ENCODE results near the gene ZNF778.
"Not testable (repeated sequence)": the region's sequence is repeated elsewhere in the genome, so short reads cannot be mapped to it uniquely, and the experiment has no call there.

Gene ZNF778

DNA sequence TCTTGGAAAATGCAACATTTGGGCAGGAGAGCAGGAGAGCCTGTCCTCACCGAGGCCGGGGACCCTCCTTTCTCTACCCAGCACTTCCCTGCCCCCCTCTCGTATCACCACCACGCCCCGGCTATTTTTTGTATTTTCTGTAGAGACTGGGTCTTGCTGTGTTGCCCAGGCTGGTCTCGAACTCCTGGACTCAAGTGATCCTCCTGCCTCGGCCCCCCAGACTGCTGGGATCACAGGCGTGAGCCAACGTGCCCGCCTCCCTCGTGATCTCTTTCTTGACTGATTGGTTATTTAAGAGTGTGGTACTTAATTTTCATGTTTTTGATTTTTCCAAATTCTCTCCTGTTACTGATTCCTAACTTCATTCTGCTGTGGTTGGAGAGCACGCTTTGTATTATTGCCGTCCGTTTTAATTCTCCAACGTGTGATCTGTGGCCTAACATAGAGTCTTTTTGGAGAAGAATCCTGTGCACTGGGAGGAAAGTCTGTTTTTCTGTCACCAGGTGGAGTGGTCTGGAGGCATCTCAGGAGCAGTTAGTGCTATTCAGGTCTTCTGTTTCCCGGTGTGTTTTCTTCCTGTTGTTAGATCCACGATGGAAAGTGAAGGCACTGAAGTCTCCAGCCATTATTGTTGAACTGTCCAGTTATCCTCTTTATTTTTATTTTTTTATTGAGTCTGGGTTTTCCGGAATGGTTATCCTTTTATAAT lies 40.4 kb downstream of the ZNF778 start:
- DNase-seq, result no peak

DNA sequence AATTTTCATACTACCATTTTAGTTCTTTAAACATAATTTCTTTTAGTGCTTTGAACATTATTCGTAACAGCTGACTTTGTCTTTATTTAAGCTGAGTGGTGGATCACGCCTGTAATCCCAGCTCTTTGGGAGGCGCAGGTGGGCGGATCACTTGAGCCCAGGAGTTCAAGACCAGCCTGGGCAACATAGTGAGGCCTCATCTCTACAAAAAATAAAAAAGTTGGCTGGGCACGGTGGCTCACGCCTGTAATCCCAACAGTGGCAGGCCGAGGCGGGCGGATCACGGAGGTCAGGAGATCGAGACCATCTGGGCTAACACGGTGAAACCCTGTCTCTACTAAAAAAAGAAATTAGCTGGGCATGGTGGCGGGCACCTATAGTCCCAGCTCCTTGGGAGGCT lies 42.4 kb downstream of the ZNF778 start:
- DNase-seq, result not testable (repeated sequence)

DNA sequence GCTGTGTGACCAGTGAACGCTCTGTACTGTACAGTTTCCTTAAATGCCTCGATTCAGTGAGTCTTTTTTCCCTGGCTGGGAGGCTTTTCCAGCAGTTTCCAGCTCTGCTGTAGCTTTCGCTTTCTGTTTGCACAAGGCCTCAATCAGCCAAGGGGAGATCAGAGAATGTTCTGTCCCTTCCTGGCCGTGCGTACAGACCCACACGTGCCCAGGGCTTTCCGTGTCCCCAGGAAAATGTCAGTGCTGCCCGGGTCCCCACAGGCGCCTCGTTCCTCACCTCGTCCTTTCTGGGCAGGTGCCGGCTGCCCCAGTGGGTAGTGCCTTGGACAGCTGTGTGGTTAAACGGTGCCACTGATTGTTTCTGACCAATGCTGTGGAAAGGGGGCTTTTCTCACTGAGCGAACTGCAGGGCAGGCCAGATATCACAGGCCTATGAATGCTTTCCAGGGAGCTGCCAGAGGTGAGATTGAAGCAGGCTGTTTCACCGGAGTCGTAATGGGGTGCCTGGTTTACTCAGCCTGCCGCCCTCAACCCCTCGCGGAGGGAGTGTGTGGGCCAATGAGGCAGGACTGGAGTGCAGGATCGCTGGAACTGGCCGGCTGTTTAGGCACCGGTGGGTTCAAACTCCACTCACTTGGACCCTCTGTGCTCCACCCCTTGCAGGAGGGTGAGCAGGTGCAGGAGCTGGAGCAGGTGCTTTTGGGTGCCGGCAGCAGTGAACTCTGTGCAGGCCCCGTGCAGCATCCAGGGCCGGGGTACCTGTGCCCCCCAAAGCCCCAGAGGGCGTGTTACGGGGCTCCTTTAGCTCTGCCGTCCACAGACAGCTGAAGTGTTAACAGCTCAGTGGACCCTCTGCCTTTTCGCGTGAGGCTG lies 44.4 kb downstream of the ZNF778 start:
- no peak for DNase-seq

DNA sequence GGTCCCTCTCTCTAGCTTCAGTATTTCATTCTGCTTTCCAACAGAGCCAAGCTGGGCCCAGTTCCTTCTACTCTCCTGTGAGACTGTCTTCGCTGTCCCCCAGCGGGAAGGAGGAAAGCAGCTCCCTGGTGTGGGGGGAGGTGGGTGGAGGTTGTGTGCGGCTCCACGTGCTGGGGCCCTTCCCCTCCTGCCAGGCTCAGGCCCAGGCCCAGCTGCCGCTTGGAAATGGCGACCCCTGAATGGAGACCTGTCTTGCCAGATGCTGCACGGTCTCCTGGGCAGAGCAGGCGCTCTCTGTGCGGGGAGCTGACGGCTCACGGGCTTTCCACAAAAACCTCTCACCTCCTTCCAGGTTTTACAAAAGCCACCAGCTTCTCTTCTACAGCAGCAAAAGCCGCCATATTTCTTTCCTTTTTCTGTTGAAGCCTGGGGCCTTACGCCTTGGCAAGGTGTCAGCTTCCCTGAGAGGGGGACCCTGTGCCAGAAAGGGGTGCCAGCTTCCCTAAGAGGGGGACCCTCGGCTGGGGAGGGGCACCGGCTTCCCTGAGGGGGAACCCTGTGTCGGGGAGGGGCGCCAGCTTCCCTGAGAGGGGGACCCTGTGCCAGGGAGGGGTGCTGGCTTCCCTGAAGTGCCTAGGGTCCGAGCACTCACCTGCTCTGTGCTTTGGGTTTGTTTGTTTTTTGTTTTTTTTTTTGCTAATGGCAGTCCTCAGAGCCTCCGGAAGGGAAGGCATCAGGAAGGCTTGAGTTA lies 47.5 kb downstream of the ZNF778 start:
- DNase-seq, result no peak

DNA sequence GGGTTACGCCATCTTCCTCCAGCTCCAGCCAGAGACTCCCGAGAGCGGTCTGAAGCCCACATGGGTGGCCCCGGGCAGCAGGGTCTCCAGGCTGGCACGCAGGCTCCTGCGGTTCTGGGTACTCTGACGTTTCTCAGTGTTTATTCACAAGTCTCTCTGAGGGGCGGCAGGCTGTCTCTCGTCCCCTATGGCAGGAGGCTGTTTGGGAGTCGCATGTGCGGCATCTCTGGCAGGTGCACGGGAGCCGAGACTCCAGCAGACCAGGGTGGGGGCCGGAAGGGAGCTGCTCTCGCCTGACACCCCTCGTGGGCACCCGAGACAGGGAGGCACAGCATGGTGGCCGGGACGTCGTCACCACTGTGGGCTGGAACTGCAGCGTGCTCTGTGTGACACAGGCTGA lies 48.1 kb downstream of the ZNF778 start:
- DNase-seq, result no peak

DNA sequence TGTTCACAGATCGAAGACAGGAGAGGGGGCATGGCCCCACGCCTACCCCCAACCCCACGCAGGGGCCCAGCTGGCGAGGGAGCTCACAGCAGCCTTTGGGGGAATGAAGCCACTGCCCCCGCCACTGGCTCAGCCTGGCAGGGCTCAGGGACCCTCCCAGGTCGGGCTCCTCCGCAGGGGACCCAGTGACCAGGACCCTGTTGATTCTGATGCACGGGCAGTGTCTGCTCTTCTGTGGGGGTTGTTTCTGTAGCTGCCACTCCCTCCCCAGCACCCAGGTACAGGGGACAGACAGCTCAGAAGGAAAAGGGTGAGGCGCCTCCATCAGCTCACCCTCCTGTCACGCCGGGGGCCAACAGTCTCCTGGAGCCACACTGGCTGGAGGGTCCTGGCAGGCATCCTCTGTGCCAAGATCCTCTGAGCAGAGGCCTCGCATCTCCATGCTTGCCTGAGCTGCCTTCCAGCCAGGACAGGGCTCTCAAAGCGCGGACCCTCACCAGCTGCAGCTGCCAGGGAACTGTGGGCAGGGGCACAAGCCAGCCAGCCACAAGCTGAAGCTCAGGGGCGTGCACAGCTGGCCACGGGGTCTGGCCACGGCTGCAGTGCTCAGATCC lies 49.1 kb downstream of the ZNF778 start:
- DNase-seq, result no peak

DNA sequence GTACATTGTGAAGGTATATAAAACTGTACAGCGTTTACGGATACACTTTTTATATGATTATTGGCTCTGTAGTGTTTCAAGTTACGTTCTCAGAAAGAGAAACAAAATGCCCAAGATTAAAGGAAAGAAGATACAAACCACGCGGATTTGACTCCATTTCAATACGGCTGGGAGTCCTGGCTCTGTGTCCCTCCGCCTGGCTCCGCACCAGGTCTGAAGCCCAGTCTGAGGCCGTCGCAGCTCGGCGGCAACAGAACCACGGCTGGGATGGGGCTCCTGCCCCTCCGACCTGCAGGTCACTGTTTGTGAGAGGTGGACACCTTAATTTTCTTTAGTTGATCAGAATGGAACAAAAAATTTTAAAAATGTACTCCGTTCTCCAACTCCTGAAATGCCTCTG lies 50.2 kb downstream of the ZNF778 start:
- not testable (repeated sequence) for DNase-seq

DNA sequence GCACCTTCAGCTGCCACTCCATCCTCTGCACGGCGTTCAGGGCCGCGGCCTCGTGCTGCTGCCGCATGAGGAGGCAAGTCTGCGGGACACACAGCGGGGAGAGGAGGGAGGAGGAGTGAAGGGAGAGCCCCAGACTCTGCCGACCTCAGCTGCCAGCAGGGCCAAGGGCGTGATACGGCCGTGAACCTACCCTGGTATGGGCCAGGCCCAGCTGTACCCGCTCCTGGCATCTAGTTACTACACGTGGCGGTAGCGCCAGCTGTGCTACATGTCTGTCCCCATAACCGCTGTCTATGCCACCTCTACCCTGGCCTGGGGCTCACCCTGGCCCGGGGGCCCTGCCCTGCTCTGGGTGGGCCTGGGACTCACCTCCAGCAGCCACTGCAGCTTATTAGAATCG lies 51.1 kb downstream of the ZNF778 start:
- no peak for DNase-seq

DNA sequence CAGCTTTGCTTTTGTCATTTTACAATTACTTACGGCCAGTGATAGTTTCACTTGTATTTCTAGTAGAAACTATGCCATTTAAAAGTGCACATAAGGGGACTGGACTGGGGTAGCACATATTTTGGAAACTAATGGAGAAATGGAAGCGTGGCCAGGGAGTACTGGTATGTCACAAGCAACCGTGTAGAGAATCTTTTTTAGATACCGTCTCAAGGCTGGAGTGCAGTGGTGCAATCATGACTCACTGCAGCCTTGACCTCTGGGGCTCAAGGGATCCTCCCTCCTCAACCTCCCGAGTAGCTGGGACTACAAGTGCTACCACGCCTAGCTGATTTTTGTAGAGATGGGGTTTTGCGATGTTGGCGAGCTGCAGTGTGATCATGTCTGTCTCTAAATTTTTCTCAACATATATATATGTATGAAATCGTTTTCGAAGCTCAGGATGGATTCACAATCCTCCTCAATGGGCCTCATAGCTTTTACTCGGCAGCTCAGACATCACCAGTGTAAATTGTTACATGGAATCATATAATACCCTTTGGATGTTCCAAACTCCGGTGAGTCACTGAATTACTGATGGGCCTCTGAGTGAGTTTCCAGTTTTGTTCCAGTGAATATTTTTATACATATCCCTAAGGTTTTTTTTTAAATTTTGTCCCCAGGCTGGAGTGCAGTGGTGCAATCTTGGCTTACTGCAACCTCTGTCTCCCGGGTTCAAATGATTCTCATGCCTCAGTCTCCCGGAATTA lies 51.7 kb downstream of the ZNF778 start:
- DNase-seq, result no peak

DNA sequence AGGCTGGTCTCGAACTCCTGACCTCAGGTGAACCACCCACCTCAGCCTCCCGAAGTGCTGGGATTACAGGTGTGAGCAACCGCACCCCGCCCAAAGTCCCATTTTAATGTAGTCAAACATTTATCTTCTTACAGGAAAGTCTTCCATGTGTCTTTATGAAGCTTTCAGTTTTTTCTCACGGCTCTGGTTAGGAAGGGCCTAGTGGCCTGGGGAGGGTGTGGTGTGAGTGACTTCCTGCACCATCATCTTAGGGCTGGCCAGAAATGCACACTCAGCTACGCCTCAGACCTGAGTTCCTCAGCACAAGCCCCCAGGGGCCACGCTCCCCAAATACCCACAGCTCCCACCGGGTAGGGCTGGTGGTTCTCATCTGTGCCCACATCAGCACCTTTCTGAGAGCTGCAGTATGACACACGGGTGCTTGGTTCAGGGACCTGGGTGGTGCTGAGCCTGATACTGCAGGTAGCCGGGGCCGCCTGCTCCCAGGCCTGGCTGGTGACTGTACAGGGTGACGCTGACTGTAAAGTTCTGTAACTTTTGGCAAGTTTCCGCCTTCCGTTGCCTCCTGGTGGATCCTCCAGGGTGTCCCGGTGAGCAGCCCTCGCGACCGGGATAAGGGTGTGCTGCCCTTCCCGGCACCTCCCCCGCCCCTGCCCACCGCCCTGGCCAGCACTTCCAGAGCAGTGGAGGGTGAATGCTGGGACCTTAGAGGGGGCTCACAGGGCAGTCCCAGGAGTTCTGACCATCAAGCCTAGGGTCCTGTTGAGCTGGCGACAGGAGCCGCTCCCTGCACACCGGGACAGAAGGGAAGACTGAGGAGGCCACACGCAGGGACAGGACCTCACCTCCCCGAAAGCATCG lies 52.5 kb downstream of the ZNF778 start:
- DNase-seq, result no peak

DNA sequence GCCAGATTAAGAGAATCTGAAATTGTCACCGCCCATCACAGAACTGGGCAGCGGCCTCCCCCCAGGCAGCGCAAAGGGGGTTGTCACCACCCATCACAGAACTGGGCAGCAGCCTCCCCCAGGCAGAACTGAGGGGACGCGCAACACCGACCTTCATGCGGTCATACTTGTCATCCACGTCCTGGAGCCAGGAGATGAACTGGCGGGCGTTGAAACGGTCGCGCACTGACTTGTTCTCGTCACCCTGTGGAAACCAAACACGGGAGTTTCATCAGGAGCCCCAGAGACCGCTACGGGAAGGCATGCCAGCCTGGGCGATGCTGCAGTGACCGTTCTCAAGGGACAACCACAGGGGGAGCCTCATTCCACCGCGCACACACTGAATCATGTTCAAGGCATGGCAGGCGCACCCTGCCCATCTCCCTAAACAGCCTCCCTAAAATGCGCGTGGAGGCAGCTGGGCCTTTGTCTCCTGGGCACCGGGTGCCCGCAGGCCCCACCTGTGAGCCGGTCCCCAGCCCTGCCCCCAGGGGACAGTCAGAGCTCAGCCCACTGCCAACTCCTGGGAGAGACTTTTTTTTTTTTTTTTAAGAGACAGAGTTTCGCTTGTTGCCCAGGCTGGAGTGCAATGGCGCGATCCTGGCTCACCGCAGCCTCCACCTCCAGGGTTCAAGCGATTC lies 53.3 kb downstream of the ZNF778 start:
- DNase-seq, result no peak

DNA sequence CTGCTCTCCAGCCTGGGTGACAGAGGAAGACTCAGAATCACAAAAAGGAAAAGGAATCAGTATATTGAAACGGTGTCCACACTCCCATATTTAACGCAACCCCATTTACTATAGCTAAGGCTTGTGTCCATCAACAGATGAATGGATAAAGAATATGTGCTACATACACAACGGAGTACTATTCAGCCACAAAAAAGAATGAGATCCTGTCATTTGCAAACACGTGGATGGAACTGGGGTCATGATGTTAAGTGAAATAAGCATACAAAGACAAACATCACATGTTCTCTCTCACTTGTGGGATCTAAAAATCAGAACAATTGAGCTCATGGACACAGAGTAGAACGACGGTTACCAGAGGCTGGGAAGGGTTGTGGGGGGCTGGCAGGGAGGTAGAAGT lies 55.1 kb downstream of the ZNF778 start:
- no peak for DNase-seq

DNA sequence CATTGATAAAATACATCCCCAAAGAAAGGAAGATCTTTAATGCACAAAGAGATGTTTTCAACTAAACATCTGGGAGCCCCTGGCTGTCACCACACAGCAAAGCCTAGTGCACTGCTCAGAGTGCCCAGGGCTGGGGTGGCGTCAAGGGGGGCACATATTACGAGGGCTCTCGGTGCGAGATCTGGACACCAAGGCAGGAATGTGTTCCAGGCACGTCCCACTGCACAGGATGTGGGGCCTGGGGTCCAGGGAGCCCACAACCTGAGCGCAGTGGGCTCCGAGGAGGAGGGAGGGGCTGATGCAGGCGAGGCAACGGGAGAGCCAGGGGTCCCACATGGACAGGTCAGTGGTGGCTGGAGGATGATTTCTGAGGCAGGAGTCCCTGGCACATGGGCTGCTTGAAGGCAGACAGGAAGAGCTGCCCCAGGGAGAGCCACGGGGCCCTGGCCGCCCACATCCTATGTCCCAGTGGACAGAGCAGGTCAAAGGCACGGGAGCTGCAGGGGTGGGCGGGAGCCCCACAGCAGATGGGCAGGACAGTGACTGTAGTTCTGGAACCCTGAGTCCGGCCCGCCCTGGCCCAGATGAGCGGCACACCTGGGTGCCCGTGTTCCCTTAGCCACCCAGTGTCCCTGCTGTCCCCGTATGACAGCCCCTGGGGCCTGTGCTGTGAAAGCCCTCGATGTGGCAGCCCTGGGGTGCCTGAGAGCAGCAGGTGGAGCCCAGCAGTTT lies 56.4 kb downstream of the ZNF778 start:
- no peak for DNase-seq

DNA sequence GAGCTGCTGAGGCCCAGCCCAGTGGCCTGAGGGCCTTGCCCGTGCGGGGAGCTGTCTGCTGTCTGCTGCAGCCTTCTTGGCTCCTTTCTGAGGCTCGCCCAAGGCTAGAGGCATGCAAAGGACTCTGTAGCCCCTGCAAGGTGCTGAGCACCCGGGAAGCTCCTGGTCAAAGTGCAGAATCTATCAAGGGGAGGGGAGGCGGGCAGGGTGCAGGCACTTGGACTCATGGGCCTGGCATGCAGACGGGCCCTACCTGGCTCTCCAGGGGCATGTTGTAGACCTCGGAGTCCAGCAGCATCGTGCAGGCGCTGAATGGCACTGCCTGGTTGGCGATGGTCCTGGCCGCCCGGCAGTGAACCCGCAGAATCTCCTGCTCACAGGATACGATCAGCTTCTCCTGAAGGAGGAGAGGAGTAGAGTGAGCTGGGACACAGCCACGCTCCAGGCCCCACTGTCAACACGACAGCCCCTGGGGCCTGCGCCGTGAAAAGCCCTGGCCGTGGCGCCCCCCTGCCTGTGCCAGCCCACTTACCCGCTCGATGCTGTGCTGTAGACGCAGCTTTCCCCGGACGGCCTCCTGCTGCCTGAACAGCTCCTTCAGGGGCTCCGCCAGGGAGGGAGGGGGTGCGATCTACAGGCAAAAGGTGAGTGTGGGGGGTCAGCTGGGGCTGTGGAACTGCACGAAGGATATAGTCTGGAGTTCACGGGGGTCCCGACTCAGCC lies 57.2 kb downstream of the ZNF778 start:
- DNase-seq, result no peak

DNA sequence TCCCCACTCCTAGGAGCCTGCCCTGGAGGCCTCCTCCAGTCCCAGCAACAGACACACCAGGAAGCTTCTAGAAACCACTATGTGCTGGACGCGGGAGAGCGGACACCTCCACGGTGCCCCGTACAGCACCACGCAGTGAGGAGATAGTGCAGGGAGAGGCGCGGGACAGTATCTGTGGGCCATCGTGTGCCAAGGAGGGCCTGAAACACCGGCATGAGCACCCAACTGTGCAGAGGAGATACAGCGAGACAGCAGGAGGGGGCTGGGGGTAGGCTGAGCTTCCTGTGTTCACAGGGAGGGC lies 57.7 kb downstream of the ZNF778 start:
- DNase-seq, result no peak

DNA sequence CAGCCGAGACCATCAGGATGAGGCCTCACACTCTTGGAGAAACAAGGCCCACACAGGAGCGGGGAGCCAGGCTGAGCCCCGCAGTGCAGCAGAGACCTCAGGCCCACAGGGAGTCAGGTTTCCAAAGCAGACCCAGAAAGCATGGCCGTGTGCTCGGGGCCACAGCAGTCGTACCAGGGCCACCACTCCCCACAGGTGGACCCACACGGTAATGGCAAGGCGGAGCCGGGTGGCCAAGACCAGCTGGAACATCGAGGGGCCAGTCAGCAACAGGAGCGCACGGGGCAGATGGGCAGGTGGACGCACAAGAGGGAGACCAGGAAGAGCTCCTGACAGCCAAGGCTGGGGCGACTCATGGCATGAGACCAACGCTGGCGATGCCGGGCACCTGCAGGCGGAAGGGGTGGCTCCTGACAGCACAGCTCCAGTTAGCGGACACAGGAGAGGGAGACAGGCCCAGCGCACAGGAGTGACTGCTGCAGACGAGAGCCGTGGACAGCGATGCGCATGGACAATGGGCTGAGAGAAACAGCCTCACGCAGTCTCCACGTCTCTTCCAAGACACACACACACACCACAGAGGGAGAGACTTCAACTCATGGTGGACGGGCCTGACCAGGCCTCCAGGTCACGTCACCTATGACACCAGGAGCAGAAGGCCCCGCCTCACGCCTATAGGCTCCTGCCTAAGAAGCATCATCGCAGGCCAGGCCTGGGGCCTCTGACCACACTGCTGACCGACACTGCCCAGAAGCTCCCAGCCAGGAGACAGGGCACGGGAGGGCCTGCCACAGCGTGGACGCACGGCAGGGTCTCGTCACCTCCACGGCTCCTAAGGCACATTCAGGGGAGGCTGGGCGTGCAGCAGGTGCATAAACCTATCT lies 58.6 kb downstream of the ZNF778 start:
- no peak for DNase-seq

DNA sequence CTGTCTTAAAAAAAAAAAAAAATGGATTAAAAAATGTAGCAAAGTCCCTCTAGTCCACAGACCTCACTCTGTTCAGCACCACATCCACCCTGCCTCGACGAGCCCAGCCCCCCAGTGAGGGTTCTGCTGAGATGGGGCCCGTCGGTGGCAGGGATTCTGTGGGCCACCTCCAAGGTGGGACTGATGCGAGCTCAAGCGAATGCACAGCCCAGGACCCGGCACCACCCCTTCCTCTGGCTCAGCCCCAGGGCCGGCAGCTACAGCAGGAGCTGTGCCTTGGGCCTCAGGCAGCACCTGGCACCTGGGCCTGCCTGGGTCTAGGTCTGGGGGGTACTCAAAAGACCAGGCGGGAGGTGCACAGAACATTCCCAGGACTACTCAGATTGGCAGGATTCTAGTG lies 59.5 kb downstream of the ZNF778 start:
- DNase-seq, result no peak

DNA sequence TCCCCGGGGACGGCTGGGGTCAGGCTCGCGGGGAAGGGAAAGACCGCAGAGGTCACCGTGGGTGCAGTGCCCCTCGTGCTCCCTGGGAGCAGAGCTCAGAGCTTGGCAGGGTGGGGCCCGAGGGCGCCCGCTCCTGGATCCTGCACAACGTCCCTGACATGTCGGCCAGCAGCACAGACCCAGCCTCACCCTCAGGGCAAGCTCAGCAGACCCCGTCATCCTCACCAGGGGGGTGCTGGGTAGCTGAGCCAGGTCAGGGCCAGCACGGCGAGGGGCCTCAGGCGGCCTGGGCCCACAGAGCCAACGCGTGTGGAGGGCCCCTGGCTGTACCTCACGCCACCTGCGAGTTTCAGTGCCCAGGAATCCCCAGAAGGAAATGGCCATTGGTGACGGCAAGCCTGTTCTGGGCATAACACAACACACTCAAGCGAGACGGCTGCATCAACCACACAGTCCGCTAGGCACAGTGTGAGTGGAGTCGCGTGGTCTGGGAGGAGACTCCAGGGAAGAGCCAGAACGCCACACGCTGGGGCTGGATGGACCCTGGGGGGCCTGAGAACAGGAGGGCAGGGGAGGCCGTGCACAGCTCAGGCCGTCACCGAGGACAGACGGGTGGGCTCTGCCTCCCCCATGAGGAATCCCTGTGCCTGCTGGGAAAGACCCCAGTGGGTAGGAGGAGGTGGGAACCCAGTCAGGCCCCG lies 60.3 kb downstream of the ZNF778 start:
- DNase-seq, result no peak

Measured in stimulated activated CD4-positive, alpha-beta T cell treated with anti-CD3 and anti-CD28 coated beads, Interleukin-2, amount 100 ng/mL, for 48 hours (primary cell).